H1 (cell line): ENCODE results near the gene WDR7. TPM values are rescaled to one million over a fixed set of nuclear protein-coding genes. Genes with fewer than 3 reads are reported as not detected.

ENCODE experiments used
- ASH2L ChIP-seq: fragments of 200-600, 300-600 bp; sonication (generic); IDR thresholded peaks from one replicate; pipeline ENCODE4 v1.7.1; 2017; ENCODE audit warnings: low read length
- BCL11A ChIP-seq, 2 experiments: IDR thresholded peaks; one replicate each; pipeline ENCODE4 v1.6.1; 2011; ENCODE audit warnings: low read depth in 2 of 2, low read length in 2 of 2, mild to moderate bottlenecking in 2 of 2
- CREB1 ChIP-seq: IDR thresholded peaks from 2 replicates; pipeline ENCODE4 v1.6.1; 2012; ENCODE audit warnings: inconsistent platforms
- CTCF ChIP-seq, 3 experiments: IDR thresholded peaks; 1 replicate in 2 of 3; 2 replicates in 1 of 3; pipeline versions ENCODE4 v1.5.1 to v1.6.1; 2011; ENCODE audit warnings: low read length in 3 of 3, mild to moderate bottlenecking in 3 of 3, inconsistent platforms in 2 of 3, low read depth in 1 of 3, moderate library complexity in 1 of 3; ENCODE audit not compliant: insufficient read depth in 1 of 3; ENCODE audit errors: control extremely low read depth in 1 of 3
- KDM1A ChIP-seq: fragments of 200-600, 300-600 bp; sonication (generic); IDR thresholded peaks from 2 replicates; pipeline ENCODE4 v1.7.1; 2016; ENCODE audit warnings: mild to moderate bottlenecking, low read length, borderline replicate concordance
- SP2 ChIP-seq: IDR thresholded peaks from 2 replicates; pipeline ENCODE4 v1.6.1; 2012; ENCODE audit warnings: mild to moderate bottlenecking, low read length, inconsistent platforms
- SUZ12 ChIP-seq: fragments of 200-600 bp; sonication (generic); IDR thresholded peaks from 2 replicates; pipeline ENCODE4 v1.6.1; 2012; ENCODE audit warnings: mild to moderate bottlenecking, inconsistent platforms, low read length, moderate library complexity, mixed read lengths
- polyA plus RNA-seq, 7 experiments: library from polyadenylated mRNA; depleted of rRNA in 3 of 7; stranded (reverse) in 5 of 7; unstranded in 2 of 7; fragments of >200 nt in 5 of 7; fragments of 200-250 nt in 2 of 7; gene quantifications; 1 replicate in 5 of 7; 2 replicates in 1 of 7; 4 replicates in 1 of 7; pipeline versions ENCODE4 v1.2.1 to v1.2.3, GENCODE V29; 2011 to 2013; ENCODE audit warnings: missing spikeins in 2 of 7, mixed read lengths in 2 of 7
- total RNA-seq: library from RNA; stranded (reverse); fragmentation: NEBNext Ultra II Directional; extraction: Animal tissue kit (Norgen Biotek cat#: 25700); gene quantifications from 2 replicates; pipeline ENCODE4 v1.2.1, GENCODE V29; 2021

The WDR7 gene
- total and polyA plus RNA-seq, 2 of the 8 experiments (the other 6 are each of a cell fraction or from before 2014, with no cell fraction given): 5.5 to 15.2 TPM

GRCh38 chr18:57050310-57050949 lies 399.3 kb downstream of the WDR7 start (continued):
- TF ChIP-seq CTCF (IDR thresholded peaks at IDR 0.05; ENCODE audit: control extremely low read depth in 1 of 3, insufficient read depth in 1 of 3, low read depth in 1 of 3, low read length in 3 of 3) (no peak), ASH2L (no peak), SUZ12 (no peak), CREB1 (no peak), SP2 (no peak), BCL11A (IDR thresholded peaks at IDR 0.05; ENCODE audit: low read depth in 2 of 2, low read length in 2 of 2) (no peak), KDM1A (no peak)
